Amygdala (tissue), 56 donors: Measurements from ENCODE around the gene DHX29.

ENCODE experiments used
- DNase-seq, 56 donors: peaks; one replicate each; lab custom pipeline; 2025; lab: John Stamatoyannopoulos, UW

The DHX29 gene

GRCh38 chr5:55234121-55234700, 73.3 kb downstream of the DHX29 start:
- DNase-seq: no peak

GRCh38 chr5:55232985-55233928, 74.2 kb downstream of the DHX29 start, which contains the start of gene CCNO:
CCNO (minus strand) TSS chr5:55233608; CDS start chr5:55233523, 85 bp downstream.
- peak in 21 of 56 donors; percentile 12 to 55 (median 37) for DNase-seq

- DNase-seq: peak in 3 of 56 donors; percentile 20 to 60 (median 39)
Measured at GRCh38 chr5:55232271-55232984, 75.1 kb downstream of the DHX29 start.

- DNase-seq: no peak
Measured at GRCh38 chr5:55231919-55232270, 75.6 kb downstream of the DHX29 start.

GRCh38 chr5:55231029-55231918, 76.2 kb downstream of the DHX29 start:
- peak in 1 of 56 donors; percentile 17 for DNase-seq

- DNase-seq: no peak
Measured at GRCh38 chr5:55230086-55230629, 77.3 kb downstream of the DHX29 start.

GRCh38 chr5:55227664-55228430, 79.6 kb downstream of the DHX29 start:
- no peak for DNase-seq

GRCh38 chr5:55226934-55227663, 80.4 kb downstream of the DHX29 start, which contains the start of gene MCIDAS:
MCIDAS (minus strand) TSS chr5:55227315; CDS start chr5:55227138, 177 bp downstream.
- DNase-seq: no peak

- DNase-seq: no peak
Measured at GRCh38 chr5:55226027-55226933, 81.2 kb downstream of the DHX29 start.

- no peak for DNase-seq
Measured at GRCh38 chr5:55225346-55225745, 82.1 kb downstream of the DHX29 start.

GRCh38 chr5:55223812-55224240, 83.7 kb downstream of the DHX29 start:
- no peak for DNase-seq

- no peak for DNase-seq
Measured at GRCh38 chr5:55222985-55223811, 84.3 kb downstream of the DHX29 start.

GRCh38 chr5:55222092-55222984, 85.2 kb downstream of the DHX29 start:
- no peak for DNase-seq

GRCh38 chr5:55220433-55221185, 86.9 kb downstream of the DHX29 start:
- no peak for DNase-seq
